WERI-Rb-1 (cell line): ENCODE results near the gene THSD7B.

Experiments used
- DNase-seq: peaks from one replicate; pipeline ENCODE4 v3.0.0-alpha.2; 2020
- H3K27ac ChIP-seq: fragments of 250-450 bp; sonication (Bioruptor Pico); 2 replicates; pipeline ENCODE4 v1.5.1; 2020; ENCODE audit warnings: mild to moderate bottlenecking, moderate library complexity
- H3K27me3 ChIP-seq: fragments of 250-450 bp; sonication (Bioruptor Pico); 2 replicates; pipeline ENCODE4 v1.5.1; 2021; ENCODE audit warnings: mild to moderate bottlenecking, low read depth, moderate library complexity; ENCODE audit not compliant: insufficient read depth, severe bottlenecking
- H3K36me3 ChIP-seq: fragments of 250-450 bp; sonication (Bioruptor Pico); 2 replicates; pipeline ENCODE4 v1.5.1; 2020; ENCODE audit warnings: mild to moderate bottlenecking, moderate library complexity
- H3K4me3 ChIP-seq: 2 replicates; pipeline ENCODE4 v1.5.1; 2011; ENCODE audit warnings: low read depth, mild to moderate bottlenecking, control low read depth, low read length
- H3K9me3 ChIP-seq: fragments of 250-450 bp; sonication (Bioruptor Pico); 2 replicates; pipeline ENCODE4 v1.5.1; 2021; ENCODE audit warnings: mild to moderate bottlenecking, moderate library complexity; ENCODE audit not compliant: severe bottlenecking
- CTCF ChIP-seq: IDR thresholded peaks from 2 replicates; pipeline ENCODE4 v1.5.1; 2011; ENCODE audit warnings: low read depth, mild to moderate bottlenecking, control low read depth, inconsistent platforms, low read length

Gene THSD7B

GRCh38 chr2:137511526-137511925 is 746.2 kb downstream of the THSD7B start:
- H3K4me3 ChIP-seq: no peak overlapping the region
- H3K27ac ChIP-seq: no peak overlapping the region
- DNase-seq: no peak
- no peaks in the 10 kb centered on the region for H3K27me3 ChIP-seq
- H3K36me3 ChIP-seq: no peaks in the 10 kb centered on the region
- H3K9me3 ChIP-seq: no peaks in the 10 kb centered on the region
- no peak for TF ChIP-seq CTCF

- no peaks in the 10 kb centered on the region for H3K27me3 ChIP-seq
- no peaks in the 10 kb centered on the region for H3K9me3 ChIP-seq
- H3K36me3 ChIP-seq: no peaks in the 10 kb centered on the region
- no peak for TF ChIP-seq CTCF
- no peak overlapping the region for H3K27ac ChIP-seq
- no peak for DNase-seq
- H3K4me3 ChIP-seq: no peak overlapping the region
These were observed 756.6 kb downstream of the THSD7B start for GRCh38 chr2:137521653-137522619.

GRCh38 chr2:137522620-137523011 is 757.3 kb downstream of the THSD7B start:
- no peak overlapping the region for H3K4me3 ChIP-seq
- no peaks in the 10 kb centered on the region for H3K36me3 ChIP-seq
- H3K9me3 ChIP-seq: no peaks in the 10 kb centered on the region
- no peaks in the 10 kb centered on the region for H3K27me3 ChIP-seq
- DNase-seq: no peak
- no peak for TF ChIP-seq CTCF
- no peak overlapping the region for H3K27ac ChIP-seq

DNA sequence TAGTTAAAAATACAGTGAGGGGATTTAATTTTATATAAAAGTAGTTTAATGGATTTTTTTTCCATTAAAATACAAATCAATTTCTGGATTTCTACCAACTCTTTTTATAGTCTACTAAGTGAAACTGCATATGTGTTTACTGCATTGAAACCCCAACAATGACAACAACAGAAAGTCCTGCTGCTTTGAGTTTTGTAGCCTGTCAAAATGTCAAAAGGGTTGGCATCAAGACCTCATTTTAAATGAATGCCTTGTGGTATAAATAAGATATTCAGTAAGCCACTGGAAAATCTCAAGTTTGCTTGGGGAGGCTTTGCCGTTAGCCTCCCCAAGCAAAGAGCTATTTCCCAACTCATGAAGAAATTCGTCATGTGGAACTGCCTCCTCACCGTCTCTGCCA is 758.6 kb downstream of the THSD7B start:
- H3K27me3 ChIP-seq: no peaks in the 10 kb centered on the region
- H3K4me3 ChIP-seq: no peak overlapping the region
- TF ChIP-seq CTCF: no peak
- no peak for DNase-seq
- no peaks in the 10 kb centered on the region for H3K36me3 ChIP-seq
- H3K9me3 ChIP-seq: no peaks in the 10 kb centered on the region
- no peak overlapping the region for H3K27ac ChIP-seq

DNA sequence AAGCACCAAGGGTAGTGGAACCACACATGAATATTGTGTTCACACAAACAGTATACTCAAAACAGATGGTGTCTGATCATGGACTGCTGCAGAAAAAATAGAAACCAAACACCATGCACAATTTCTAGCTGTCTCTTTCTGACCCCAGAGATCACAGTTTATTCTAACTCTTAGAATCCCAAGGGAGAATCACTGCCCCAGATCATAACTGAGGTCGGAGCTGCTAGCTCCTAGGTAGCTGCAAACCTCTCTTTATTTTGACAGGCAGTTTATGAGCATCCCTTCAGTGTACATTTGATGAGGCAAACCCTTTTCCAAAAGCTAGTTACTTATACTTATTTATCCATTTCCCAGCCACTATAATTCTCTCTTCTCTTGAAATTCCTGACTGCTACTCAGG is 759.8 kb downstream of the THSD7B start:
- Histone ChIP-seq H3K9me3 (no peaks in the 10 kb centered on the region), H3K27me3 (no peaks in the 10 kb centered on the region), H3K36me3 (no peaks in the 10 kb centered on the region), H3K27ac (no peak overlapping the region), H3K4me3 (no peak overlapping the region)
- no peak for TF ChIP-seq CTCF
- DNase-seq: no peak
